GM19351 (cell line): Measurements from ENCODE around the gene OR8G5.
A peak's percentile ranks its signal among the peaks of the same experiment; 100 is the strongest.
"Not testable (repeated sequence)": the region's sequence is repeated elsewhere in the genome, so short reads cannot be mapped to it uniquely, and the experiment has no call there.

Experiments used
- ATAC-seq: cut with Tn5 transposase; IDR thresholded peaks from one replicate; pipeline ENCODE4 v1.9.1; 2021; ENCODE audit warnings: mild to moderate bottlenecking, moderate library complexity; ENCODE audit not compliant: unreplicated experiment

OR8G5 gene

GRCh38 chr11:124256076-124256475 lies at the start of gene OR8G5:
OR8G5 (plus strand) TSS chr11:124256376; CDS start chr11:124264932, 8,556 bp downstream.
- ATAC-seq = no peak

- ATAC-seq = no peak
These were observed 48.9 kb upstream of the OR8G5 start for GRCh38 chr11:124207102-124207792.

- no peak for ATAC-seq
These were observed 46.3 kb upstream of the OR8G5 start for GRCh38 chr11:124209824-124210357.

DNA sequence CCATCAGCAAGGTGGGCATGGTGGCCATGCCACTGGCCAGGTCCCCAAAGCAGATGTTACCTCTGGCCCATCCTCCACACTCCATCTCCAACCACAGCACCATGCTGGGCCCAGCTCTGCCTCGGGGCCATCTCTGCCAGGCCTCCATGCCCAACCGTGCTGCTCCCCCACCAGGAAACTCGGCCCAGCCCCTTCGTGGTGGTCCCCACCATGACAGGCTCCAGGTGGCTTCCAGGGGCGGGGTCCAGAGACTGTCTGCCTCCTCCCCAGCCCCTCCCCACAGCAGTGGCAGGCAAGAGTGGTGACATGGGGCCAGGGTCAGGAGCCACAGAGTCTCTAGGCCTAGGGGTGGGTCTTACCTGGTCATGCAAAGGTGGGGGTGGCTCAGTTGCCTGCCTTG lies 45.8 kb upstream of the OR8G5 start:
- ATAC-seq = no peak

DNA sequence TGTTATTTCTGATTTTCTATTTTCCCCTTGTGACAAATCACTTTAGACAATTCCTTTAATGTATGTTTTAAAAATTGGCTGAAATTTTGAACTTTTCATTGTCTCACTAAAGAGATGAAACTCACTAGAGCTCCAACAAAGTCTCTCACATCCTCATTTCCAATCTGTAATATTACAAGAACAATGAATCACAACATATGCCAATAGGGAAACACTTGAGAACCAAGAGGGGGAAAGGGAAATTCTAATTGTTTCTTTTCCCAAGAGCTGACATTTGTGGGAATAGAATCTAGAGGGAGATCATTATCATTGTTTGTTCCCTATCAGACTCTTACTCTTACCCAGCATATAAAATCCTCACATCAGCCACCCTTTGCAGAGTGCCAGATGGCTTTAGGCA lies 44.9 kb upstream of the OR8G5 start:
- no peak for ATAC-seq

- ATAC-seq = no peak
These were observed 42.1 kb upstream of the OR8G5 start for GRCh38 chr11:124214027-124214426.

DNA sequence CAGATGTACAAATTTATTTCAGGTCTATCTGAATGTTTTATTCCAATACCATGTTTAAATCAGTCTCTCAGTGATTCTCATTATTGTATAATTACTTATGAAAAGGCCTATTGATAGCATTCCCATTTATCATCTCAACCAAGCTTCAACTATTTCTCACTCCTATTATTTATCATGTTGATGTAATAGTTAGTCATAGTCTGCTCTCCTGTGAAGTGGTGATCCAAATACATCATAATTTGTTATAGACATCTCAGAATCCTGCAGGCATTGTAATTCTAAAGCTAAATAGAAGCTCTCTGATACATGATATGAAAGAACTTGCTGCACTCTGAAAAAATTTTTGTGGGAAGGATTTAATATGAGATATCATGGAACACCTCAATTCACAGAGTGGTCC lies 37.0 kb upstream of the OR8G5 start:
- ATAC-seq = no peak

GRCh38 chr11:124222407-124222806 lies 33.8 kb upstream of the OR8G5 start:
- no peak for ATAC-seq

DNA sequence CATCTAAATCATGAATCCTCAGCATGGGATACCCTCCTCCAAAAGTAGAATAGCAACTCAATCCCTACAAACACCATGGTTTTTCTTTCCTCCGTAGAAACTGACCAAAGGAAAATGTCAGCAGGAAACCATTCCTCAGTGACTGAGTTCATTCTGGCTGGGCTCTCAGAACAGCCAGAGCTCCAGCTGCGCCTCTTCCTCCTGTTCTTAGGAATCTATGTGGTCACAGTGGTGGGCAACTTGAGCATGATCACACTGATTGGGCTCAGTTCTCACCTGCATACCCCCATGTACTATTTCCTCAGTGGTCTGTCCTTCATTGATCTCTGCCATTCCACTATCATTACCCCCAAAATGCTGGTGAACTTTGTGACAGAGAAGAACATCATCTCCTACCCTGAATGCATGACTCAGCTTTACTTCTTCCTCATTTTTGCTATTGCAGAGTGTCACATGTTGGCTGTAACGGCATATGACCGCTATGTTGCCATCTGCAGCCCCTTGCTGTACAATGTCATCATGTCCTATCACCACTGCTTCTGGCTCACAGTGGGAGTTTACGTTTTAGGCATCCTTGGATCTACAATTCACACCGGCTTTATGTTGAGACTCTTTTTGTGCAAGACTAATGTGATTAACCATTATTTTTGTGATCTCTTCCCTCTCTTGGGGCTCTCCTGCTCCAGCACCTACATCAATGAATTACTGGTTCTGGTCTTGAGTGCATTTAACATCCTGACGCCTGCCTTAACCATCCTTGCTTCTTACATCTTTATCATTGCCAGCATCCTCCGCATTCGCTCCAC lies 31.4 kb upstream of the OR8G5 start:
- peak; percentile 59 for ATAC-seq

- ATAC-seq = no peak
These were observed 30.7 kb upstream of the OR8G5 start for GRCh38 chr11:124225471-124225870.

- no peak for ATAC-seq
These were observed 22.8 kb upstream of the OR8G5 start for GRCh38 chr11:124233376-124233775.

- ATAC-seq = no peak
These were observed 17.7 kb upstream of the OR8G5 start for GRCh38 chr11:124238512-124238911.

- no peak for ATAC-seq
These were observed 15.4 kb upstream of the OR8G5 start, which contains the start of gene OR8G1 for GRCh38 chr11:124240621-124241397. OR8G1 (plus strand) TSS chr11:124241095; CDS start chr11:124249676, 8,581 bp downstream.

DNA sequence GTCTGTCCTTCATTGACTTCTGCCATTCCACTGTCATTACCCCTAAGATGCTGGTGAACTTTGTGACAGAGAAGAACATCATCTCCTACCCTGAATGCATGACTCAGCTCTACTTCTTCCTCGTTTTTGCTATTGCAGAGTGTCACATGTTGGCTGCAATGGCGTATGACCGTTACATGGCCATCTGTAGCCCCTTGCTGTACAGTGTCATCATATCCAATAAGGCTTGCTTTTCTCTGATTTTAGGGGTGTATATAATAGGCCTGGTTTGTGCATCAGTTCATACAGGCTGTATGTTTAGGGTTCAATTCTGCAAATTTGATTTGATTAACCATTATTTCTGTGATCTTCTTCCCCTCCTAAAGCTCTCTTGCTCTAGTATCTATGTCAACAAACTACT lies 6.3 kb upstream of the OR8G5 start:
- ATAC-seq = not testable (repeated sequence)

DNA sequence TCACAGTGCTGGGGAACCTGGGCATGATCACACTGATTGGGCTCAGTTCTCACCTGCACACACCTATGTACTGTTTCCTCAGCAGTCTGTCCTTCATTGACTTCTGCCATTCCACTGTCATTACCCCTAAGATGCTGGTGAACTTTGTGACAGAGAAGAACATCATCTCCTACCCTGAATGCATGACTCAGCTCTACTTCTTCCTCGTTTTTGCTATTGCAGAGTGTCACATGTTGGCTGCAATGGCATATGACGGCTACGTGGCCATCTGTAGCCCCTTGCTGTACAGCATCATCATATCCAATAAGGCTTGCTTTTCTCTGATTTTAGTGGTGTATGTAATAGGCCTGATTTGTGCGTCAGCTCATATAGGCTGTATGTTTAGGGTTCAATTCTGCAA lies 8.9 kb downstream of the OR8G5 start:
- not testable (repeated sequence) for ATAC-seq

GRCh38 chr11:124270886-124271285 lies 14.7 kb downstream of the OR8G5 start:
- not testable (repeated sequence) for ATAC-seq

DNA sequence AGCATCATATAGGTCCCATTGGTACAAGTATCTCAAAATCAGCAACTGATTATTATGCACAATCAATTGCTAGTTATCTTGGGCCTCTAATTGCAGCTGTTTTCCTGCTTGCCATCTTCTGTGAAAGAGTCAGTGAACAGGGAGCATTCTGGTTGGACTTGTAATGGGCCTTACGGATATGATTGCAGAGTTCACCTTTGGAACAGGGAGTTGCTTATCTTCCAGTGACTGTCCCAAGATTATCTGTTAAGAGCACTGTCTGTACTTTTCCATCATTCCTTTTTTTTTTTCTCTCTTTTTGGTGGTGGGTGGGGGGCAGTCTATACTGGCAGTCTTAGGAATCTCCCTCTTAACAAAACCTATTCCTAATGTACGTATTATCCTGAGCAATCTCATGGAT lies 17.8 kb downstream of the OR8G5 start:
- no peak for ATAC-seq

GRCh38 chr11:124276081-124276480 lies 19.9 kb downstream of the OR8G5 start:
- no peak for ATAC-seq

GRCh38 chr11:124277207-124277606 lies 21.0 kb downstream of the OR8G5 start:
- no peak for ATAC-seq

- no peak for ATAC-seq
These were observed 21.6 kb downstream of the OR8G5 start for GRCh38 chr11:124277804-124278203.

DNA sequence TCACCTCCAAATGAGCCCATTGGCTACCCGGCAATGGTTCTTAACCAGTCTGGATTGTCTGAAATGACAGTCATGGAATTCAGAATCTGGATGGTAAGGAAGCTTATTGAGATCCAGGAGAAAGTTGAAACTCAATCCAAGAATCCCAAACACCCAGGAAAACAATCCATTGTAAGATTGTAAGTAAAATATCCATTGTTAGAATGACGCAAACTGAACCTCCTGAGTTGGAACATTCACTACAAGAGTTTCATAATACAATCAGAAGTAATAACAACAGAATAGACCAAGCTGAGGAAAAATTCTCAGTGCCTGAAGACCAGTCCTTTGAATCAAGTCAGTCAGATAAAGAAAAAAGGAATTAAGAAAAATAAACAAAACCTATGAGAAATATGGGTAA lies 22.1 kb downstream of the OR8G5 start:
- ATAC-seq = no peak
